Erythroblast (primary cell): ENCODE data around the gene IDI2.

Source experiments
- GATA1 ChIP-seq: IDR thresholded peaks from 2 replicates; pipeline ENCODE4 v1.6.1; 2011; ENCODE audit warnings: low read depth, mild to moderate bottlenecking, control low read depth, low read length, moderate library complexity
- POLR2A ChIP-seq: IDR thresholded peaks from 2 replicates; pipeline ENCODE4 v1.6.1; 2011; ENCODE audit warnings: mild to moderate bottlenecking, low read length

- TF ChIP-seq POLR2A, result no peak
- no peak for TF ChIP-seq GATA1
These were observed 30.7 kb downstream of the IDI2 start for GRCh38 chr10:994836-995558.
